ENCODE measurements around the gene PDE4D. TPM values are rescaled to one million over a fixed set of nuclear protein-coding genes. Genes with fewer than 3 reads are reported as not detected.

The PDE4D gene
- total RNA-seq, 1 experiment from 2014 or later: 3.3 TPM

GRCh38 chr5:59088546-59088945 is 805.0 kb downstream of the PDE4D start:
- DNase-seq (ENCODE audit: low spot score): no peak
- ChIA-PET POLR2A (no interaction called here), CTCF (no interaction called here)
- no peak for TF ChIP-seq ZNF416 (CRISPR knock-in tag; IDR thresholded peaks at IDR 0.05)
- TF ChIP-seq E2F5 (CRISPR knock-in tag; IDR thresholded peaks at IDR 0.05): no peak
- no peak for TF ChIP-seq ATF1 (CRISPR knock-in tag; IDR thresholded peaks at IDR 0.05)
- TF ChIP-seq GRHL2 (CRISPR knock-in tag; IDR thresholded peaks at IDR 0.05; ENCODE audit: insufficient replicate concordance, severe bottlenecking): no peak
- TF ChIP-seq ETV6 (CRISPR knock-in tag; IDR thresholded peaks at IDR 0.05): no peak
- no peak for TF ChIP-seq ZNF263 (CRISPR knock-in tag; IDR thresholded peaks at IDR 0.05; ENCODE audit: low read depth)
- TF ChIP-seq ZNF138 (CRISPR knock-in tag; conservative IDR thresholded peaks at IDR 0.05): no peak
- no peak for TF ChIP-seq SMAD3 (CRISPR knock-in tag; IDR thresholded peaks at IDR 0.05; ENCODE audit: borderline replicate concordance)
- TF ChIP-seq AFF4 (CRISPR knock-in tag; IDR thresholded peaks at IDR 0.05; ENCODE audit: borderline replicate concordance): no peak
- TF ChIP-seq FOXP4 (CRISPR knock-in tag; IDR thresholded peaks at IDR 0.05): no peak
- no peak for TF ChIP-seq NR3C1 (CRISPR knock-in tag; conservative IDR thresholded peaks at IDR 0.05; ENCODE audit: low read depth)
- H3K4me1 Mint-ChIP-seq: peaks cover 7% of the 10 kb centered on the region
- H3K4me3 Mint-ChIP-seq: no peak overlapping the region
- H3K9me3 Mint-ChIP-seq: no peaks in the 10 kb centered on the region
- no peak for ATAC-seq
- H3K27me3 Mint-ChIP-seq (ENCODE audit: low read depth): no peaks in the 10 kb centered on the region; the same call in 1 of the 2 replicates
- H3K36me3 Mint-ChIP-seq: no peaks in the 10 kb centered on the region
- no peak overlapping the region for H3K27ac Mint-ChIP-seq

- ChIA-PET POLR2A (no interaction called here), CTCF (interaction anchor here (0.8 to 0.9 kb wide), 2 partner anchors 51 to 195 kb away, joined by 3 read pairs; no protein-coding TSS in a partner anchor)
- Mint-ChIP-seq H3K4me3 (no peak overlapping the region), H3K27me3 (ENCODE audit: low read depth) (no peaks in the 10 kb centered on the region; the same call in 1 of the 2 replicates), H3K27ac (no peak overlapping the region), H3K36me3 (no peaks in the 10 kb centered on the region), H3K4me1 (no peaks in the 10 kb centered on the region), H3K9me3 (no peaks in the 10 kb centered on the region)
- ATAC-seq (no peak), DNase-seq (ENCODE audit: low spot score) (no peak)
- TF ChIP-seq NR2C2 (CRISPR knock-in tag; IDR thresholded peaks at IDR 0.05): no peak
- no peak for TF ChIP-seq TP53 (CRISPR knock-in tag; IDR thresholded peaks at IDR 0.05)
- no peak for TF ChIP-seq ZBTB21 (CRISPR knock-in tag; IDR thresholded peaks at IDR 0.05; ENCODE audit: borderline replicate concordance)
- no peak for TF ChIP-seq ZSCAN18 (CRISPR knock-in tag; IDR thresholded peaks at IDR 0.05)
- TF ChIP-seq MLX (CRISPR knock-in tag; IDR thresholded peaks at IDR 0.05): no peak
- no peak for TF ChIP-seq PREB (CRISPR knock-in tag; IDR thresholded peaks at IDR 0.05; ENCODE audit: borderline replicate concordance)
- TF ChIP-seq AFF4 (CRISPR knock-in tag; IDR thresholded peaks at IDR 0.05; ENCODE audit: borderline replicate concordance): no peak
- no peak for TF ChIP-seq ZNF281 (CRISPR knock-in tag; IDR thresholded peaks at IDR 0.05)
Measured at GRCh38 chr5:59086024-59086423, 807.5 kb downstream of the PDE4D start.
